GM21526 (cell line): ENCODE measurements around the gene MOCS2.
"Not testable (repeated sequence)": the region's sequence is repeated elsewhere in the genome, so short reads cannot be mapped to it uniquely, and the experiment has no call there.

ENCODE experiments used
- ATAC-seq: cut with Tn5 transposase; IDR thresholded peaks from one replicate; pipeline ENCODE4 v1.9.1; 2021; ENCODE audit warnings: moderate library complexity; ENCODE audit not compliant: unreplicated experiment, low FRiP score

The MOCS2 gene, protein sequence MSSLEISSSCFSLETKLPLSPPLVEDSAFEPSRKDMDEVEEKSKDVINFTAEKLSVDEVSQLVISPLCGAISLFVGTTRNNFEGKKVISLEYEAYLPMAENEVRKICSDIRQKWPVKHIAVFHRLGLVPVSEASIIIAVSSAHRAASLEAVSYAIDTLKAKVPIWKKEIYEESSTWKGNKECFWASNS

GRCh38 chr5:53109443-53110127 lies at the start of gene MOCS2:
Gene MOCS2, minus strand, starts transcription at chr5:53109757. Its CDS starts 2,583 bp downstream, at chr5:53107174.
- ATAC-seq, result peak; percentile 94

DNA sequence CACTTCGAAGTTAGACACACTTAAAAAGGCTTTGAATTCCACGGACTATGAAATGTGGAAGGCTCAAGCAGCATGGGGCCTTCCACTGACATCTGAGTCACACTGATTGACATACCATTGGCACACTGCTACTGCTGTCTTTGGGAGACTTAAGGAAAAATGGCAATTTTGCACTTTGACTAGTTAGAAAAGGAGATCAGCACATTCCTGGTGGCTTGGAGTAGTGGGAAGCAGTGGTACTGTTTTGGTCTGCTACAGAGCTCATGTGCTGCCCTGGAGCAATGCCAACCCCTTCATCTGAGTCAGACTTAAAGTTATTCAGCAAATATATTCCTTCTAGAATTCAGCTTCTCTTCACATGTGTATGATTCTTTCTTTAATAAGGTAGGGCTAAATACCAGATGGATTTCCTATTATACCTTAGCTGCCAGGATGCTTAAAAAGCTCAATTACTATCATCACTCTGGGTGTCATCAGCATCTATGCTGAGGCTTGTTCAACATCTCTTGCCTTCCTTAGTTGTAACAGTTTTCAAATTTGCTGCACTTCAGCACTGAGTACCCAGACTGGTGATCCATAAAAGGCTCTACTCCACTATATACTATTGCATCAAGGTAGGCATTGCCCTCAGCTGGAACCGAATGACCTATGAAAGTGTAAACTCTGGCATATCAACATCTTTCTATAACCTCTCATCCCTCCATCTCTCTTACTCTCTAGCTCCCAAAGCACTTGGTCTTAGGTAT lies 42.3 kb upstream of the MOCS2 start:
- ATAC-seq, result no peak

DNA sequence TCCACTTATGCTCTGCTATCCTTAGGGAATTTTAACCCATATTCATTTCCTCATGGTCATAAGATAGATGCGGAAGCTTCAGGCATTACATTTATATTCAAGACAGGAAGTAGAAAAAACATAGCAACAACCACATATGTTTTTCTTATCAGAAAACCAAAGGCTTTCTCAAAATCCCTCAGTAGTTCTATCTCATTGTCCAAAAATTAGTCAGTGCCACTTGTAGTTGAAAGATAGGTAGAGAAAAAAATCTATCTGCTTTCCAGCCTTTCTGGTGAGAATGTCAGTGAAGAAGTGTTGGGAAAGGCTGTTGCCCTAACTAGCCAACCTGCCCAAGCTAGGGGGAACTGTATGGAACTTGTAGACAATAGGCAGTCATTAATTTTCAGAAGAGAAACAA lies 23.5 kb upstream of the MOCS2 start:
- no peak for ATAC-seq

GRCh38 chr5:53130266-53130665 lies 20.7 kb upstream of the MOCS2 start:
- ATAC-seq, result no peak

DNA sequence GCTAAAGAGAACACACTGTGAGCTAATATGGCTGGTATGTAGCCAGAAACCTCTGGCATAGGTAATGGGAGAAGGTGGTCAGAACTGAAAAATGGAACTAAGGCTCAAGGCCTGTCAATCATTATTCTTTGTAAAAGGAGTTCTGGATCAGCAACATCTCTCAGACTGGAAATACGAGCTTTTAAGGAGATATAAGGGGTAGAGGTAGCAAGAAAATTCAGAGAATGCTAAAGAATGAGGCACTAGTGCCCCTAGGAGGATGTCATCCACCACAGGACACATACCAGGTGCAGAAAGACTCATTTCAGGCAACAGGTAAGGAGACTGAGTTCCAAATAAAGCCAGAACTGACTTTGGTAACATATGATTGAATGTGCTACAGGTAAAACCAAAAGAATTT lies 18.9 kb upstream of the MOCS2 start:
- ATAC-seq, result no peak

GRCh38 chr5:53127107-53127506 lies 17.6 kb upstream of the MOCS2 start:
- ATAC-seq, result no peak

DNA sequence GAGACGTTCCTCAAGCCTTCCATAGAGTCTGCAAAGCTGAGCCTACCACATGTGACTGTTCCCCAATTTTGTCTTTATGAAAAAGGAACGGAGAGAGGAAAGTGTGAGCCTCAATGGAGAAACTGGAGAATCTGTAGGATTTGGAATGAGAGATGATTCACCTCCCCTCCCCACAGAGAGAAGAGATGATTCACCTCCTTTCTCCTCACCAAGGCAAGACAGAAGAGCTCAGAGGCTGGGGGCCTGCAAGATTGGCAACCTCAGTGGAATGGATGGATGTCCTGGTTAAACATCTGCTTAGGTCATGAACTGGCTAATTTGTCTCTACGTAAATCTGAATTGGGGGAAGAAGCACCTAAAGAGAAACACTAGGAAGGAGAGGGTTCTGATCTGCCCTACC lies 17.0 kb upstream of the MOCS2 start:
- no peak for ATAC-seq

DNA sequence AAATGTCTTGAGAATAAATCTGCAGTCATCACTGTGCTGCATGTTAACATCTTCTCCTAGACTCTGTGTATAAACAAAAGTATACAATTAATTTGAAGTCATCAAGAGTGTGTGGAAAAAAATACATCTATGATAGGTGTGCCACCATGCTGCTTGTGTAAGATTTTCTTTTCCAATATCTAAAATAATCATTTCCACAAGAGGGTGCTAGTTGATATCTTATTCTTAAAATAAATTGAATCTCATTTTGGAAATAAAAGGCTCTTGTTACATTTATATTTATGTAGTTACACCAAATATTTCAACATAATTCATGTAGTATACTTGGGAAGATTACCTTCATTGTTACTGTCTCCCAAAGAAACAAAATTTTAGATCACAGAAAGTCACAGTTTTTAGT lies 14.1 kb upstream of the MOCS2 start:
- no peak for ATAC-seq

DNA sequence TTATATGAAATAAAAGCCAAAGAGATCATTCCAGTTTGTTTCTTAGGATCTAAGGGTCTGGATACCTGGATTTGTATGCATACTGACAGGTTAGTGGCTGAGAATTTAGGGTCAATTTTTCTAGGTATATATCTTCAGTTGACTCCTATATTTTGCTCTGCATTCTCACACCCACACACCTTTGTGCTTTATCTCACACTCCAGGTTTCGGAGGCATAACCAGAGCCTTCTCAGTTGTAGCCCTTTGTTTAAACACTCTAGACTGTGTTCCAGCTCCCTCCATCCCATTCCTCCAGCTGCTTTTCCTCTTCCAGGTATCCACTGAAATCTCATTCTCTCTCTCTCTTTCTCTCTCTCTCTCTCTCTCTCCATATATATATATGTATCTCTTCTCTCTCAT lies 10.6 kb upstream of the MOCS2 start:
- no peak for ATAC-seq

- no peak for ATAC-seq
Measured at GRCh38 chr5:53118879-53119278, 9.3 kb upstream of the MOCS2 start.

- ATAC-seq, result no peak
Measured at GRCh38 chr5:53116597-53116996, 7.0 kb upstream of the MOCS2 start.

DNA sequence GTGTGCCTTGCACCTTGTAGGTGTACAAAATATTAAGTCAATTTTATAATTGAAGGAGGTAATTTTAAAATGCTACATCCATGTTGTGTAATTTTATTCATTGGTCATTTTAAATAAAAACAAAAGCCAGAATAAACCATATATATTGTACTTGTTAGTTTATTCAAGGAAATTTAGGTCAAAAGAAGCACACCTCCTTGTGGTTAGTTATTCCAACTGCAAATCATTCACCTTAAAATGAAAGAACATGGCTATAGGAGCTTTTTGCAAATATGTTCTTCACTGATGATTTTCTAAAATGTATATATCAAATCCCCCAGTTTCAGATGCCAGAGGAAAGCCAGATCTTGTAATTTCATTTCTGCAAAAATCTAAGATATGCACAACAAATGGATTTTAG lies 5.4 kb upstream of the MOCS2 start:
- ATAC-seq, result no peak

DNA sequence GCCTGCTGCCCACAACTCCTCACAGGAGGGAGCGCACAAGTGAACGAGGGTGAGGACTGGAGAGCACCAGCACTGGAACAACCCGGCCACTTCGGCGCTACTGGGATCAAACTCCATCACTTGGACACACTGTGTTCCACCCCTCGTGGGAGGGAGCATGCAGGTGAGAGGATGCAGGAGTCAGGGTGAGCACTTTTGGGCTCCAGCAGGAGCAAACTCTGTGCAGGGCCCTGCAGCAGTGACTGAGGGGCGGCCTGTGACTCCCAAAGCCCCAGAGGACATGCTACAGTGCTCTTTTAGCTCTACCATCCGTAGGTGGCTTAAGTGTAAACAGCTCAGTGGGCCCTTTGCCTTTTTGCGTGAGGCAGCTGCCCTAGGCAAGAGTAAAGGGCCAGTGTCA lies 4.4 kb upstream of the MOCS2 start:
- no peak for ATAC-seq

- ATAC-seq, result no peak
Measured at GRCh38 chr5:53112909-53113308, 3.4 kb upstream of the MOCS2 start.

- ATAC-seq, result not testable (repeated sequence)
Measured at GRCh38 chr5:53112307-53112706, 2.8 kb upstream of the MOCS2 start.

DNA sequence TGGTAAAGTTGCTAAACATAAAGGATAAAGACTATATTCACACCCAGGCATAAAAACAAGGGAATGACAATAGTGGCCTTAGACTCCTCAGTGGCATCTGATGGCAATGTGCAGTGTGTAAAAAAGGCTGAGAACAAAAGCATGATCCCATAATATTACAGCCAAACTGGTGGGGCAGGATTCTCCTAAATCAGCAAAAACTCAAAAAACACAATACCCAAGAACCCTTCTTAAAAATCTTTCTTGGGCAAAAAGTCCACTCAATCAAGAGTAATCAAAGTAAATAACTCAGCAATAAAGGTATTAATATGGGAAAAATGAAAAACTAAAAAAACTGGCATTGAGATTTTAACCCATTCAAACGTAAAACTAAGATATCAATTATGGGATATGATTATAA lies 1.6 kb upstream of the MOCS2 start:
- no peak for ATAC-seq

DNA sequence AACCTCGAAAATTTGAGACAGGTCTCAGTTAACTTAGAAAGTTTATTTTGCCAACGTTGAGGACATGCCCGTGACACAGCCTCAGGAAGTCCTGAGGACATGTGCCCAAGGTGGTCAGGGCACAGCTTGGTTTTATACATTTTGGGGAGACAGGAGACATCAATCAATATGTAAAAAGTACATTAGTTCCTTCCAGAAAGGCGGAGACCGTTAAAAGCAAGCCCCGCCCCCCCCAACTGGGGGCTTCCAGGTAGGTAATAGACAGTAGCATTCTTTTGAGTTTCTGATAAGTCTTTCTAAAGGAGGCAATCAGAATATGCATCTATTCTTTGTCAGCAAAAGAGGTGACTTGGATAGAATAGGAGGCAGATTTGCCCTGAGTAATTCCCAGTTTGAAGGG lies 599 bp upstream of the MOCS2 start:
- ATAC-seq, result peak; percentile 5

- peak; percentile 11 for ATAC-seq
Measured at GRCh38 chr5:53109056-53109442, 508 bp downstream of the MOCS2 start.

- ATAC-seq, result no peak
Measured at GRCh38 chr5:53105611-53106300, 3.8 kb downstream of the MOCS2 start.

GRCh38 chr5:53100606-53101005 lies 9.0 kb downstream of the MOCS2 start:
- ATAC-seq, result no peak

DNA sequence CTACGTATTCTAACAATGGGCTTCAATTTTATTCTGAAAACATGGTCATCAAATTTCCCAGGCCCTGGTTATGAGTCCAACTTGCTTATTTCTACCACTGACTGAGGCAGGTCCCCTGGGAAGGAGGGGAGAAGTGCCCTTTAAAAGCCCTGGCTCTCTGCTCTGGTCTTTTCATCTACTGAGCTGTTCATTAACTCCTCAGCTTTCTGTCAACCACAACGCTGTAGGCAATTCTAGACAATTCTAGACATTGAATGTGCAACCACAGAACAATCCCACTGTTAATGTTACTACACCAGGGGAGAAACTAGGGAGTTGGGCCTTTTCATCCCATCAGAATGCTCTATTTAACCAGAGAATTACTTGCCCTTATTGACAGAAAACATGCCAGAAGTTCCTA lies 10.0 kb downstream of the MOCS2 start:
- ATAC-seq, result no peak
